Activated CD4-positive, CD25-positive, alpha-beta regulatory T cell (primary cell): ENCODE data around the gene DUSP9.

Source experiments
- DNase-seq, 4 experiments: peaks; one replicate each; lab custom pipeline; 2025; lab: John Stamatoyannopoulos, UW

Gene DUSP9

DNA sequence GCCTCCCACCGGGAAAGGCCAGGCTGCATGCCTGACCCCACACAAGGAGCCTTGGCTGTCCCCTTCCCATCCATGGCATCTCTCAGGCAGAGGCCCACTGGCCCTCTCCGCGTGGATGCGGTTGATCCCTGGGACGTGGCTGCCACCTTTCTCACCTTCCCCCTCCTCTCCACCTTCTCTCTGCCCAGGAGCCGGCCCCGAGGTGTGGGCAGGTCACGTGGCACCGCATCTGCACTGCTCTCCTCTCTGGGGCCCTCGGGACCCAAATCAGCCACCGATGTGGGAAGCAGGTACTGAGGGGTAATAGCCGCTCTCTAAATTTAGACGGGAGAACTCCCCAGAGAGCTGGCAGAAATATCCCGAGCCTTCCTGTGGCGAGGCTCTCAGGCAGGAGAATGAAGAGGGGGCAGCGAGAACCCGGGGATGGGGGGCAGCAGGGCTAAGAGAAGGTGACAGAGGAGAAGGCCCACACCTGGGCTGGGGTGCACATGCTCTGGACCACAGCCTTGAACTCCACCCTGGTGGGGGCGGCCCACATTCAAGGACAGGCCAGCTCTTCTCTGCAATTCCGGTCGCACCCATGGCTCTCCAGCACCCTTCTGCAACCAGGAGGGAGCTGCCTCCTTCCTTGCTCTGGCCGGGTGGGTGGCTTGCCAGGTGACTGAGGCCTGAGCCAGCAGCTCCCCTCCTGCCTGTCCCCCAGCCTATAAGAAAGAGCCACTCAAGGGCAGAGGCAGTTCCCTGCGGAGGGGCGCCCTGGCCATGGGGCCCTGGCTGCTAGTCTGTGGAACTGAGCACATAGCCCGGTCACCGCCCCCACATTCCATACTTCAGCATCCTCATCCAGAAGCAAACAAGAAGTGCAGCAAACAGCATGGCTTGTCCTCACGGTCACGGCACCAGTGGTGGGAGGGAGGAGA lies 9.6 kb upstream of the DUSP9 start:
- no peak for DNase-seq

DNA sequence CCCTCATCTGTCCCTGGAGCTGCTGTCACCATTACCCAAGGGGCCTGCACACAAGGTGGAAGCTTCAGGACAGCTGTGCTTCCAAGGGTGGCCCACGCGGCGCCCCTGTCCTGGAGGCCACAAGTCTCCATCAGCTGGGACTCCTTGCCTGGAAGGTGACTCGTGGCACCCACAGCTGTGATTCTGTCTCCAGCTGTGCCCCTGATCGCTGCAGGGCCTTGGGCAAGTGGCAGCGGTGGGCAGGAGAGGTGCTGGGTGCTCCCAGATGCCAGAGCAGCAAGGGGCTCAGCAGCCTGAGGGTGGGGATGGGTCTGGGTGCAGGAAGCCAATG lies 9.0 kb upstream of the DUSP9 start:
- no peak for DNase-seq

DNA sequence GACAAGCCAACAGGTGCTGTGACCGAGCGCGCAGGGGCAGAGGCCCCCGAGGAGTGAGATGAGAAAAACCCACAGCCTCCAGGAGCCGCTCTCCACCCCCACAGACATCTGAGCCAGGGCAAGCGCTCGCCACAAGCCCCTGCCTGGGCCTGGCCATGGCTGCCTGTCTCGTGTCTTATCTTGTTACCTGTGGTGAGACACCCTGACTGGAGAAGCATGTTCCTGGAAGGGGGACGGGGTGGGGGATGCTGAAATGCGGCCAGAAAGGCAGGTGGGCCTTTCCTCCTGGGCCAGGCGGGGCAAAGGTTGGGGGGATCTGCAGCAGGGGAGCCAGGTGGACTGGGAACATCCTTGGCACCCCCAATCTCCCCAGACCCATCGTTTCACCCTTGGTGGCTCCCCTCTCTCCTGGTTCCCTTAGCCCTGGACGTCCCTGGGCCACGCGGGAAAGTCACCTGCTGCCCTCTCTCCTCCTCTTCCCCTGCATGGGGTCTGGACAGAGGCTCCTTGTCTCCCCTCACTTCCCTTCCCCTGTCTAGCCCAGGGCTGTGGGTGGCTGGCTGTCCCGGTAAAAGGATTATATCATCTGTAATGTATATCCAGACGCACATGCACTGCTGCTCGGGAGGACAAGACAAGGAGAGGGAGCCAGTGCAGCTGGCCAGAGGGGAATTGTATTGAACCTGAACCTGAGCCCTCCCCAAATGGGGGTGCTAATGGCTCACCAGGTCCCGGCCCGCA lies 8.4 kb upstream of the DUSP9 start:
- no peak for DNase-seq

DNA sequence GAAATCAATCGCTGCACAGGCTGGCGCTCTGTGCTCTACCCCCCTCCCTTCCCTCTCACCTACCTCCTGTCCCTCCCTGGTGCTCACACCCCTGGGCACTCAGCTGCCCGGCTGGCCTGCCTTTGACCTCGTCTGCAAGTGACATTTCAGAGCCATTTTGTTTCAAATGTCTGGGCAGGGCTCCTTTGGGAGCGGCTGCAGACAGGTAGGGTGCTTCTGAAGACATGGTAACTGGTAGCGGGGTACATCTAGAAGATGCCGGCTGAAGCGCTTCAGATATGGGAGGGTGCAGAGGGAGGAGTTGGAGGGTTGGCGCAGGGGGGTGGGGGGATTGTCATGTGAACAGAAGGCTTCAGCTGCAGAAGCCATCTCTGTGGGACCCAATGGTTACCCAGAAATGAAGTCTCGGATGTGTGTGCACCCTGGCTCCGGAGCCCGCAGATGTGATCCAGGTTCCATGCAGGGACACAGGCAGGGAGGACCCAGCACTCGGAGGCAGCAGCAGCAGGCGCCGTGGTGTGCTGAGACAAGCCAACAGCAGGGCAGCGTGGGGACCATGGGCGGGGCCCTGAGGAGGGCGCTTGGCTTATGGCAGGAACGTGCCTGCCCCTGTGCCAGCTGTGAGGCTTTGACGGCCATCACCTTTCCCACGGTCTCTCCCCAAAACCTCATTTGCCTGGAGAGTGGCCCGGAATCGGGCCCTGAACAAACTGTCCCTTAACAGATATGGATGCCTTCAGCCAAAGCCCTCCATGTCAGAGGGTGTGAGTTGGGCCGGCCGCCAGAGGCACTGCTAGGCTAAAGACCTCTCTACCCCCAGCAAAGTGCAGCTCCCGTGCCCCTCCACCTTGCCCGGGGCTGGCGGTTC lies 7.6 kb upstream of the DUSP9 start:
- no peak for DNase-seq

DNA sequence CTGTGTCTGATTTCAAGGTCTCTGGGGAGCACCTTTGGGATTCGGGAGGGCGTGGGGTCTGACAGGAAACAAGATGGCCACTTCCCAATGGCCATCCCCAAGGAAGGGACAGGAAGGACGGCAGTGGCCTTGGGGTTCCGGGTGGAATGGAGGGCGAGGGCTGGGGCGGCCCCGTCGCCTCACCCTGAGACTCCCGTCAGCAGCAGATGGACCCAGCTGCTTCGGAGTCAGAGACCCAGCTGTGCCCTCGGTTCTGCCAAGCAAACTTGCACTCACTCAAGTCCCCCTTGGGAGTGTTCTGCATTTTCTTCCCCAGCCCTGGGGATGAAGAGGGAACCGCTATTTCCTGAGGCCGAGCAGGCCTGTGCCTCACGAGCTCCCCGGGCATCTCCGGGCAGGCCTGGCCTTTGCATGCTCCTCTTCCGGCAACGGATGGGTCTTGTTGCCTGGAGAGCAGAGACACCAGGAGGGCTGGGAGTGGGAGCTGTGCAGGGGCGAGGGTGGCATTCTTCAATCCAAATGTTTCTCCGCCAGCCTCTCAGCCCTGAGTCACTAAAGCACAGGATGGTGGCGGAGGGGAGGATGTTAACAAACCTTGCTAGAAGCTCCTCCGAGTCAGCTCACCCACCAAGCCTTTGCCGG lies 6.8 kb upstream of the DUSP9 start:
- no peak for DNase-seq

DNA sequence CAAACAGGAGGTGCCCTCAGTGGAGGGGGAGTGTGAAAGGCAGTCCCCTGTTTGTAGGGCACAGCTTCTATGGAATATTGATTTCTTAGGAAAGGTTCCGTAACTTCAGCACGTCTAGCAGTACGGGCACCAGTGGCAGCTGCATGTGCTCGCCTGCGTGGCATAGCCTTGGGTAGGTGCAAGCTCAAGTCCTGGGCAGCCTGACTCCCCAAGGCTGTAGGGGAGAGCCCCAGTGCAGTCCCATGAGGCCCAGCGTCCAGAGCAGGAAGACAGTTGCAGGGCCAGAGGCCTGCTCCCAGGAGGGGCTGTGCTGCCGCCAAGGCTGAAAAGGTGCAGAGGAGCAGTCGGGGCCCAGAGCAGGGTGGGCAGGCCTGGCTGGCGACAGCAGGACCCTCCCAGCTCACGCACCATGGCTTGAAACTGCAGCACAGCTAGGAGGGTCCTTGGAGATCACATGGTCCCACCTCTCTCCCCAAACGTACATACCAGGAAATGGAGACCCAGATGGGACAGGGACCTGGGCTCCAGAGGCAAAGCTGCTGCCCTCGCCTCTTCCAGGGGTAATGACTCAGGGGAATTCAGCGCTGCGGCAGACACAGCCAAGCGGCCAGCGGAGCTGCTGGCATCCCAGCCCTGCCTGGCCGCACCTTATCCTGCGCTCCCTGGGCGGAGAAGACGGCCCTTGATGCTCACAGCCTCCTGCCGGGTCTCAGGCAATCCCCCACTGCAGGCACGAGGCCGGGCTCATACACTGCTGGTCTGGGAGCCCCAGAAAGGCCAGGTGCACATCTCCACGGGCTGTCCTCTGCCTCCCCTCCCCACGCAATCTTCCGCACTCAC lies 6.0 kb upstream of the DUSP9 start:
- no peak for DNase-seq

DNA sequence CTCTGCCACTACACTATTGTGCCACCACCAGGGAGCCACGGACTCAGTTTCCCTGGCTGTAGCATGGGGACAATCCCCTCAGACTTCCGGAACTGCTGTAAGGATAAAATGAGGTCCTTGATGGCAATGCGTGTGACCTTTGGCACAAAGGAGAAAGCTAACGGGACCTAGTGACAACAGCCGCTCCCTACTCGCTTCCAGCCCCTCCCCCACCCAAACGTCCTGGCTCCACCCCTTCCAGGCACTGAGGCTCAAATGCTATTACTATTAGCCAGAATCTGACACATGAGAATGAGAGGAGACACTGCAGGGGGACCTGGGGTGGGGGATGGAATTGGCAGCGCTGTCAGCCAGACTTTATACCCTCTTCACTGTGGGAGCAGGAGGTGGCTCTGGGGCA lies 5.4 kb upstream of the DUSP9 start:
- no peak for DNase-seq

DNA sequence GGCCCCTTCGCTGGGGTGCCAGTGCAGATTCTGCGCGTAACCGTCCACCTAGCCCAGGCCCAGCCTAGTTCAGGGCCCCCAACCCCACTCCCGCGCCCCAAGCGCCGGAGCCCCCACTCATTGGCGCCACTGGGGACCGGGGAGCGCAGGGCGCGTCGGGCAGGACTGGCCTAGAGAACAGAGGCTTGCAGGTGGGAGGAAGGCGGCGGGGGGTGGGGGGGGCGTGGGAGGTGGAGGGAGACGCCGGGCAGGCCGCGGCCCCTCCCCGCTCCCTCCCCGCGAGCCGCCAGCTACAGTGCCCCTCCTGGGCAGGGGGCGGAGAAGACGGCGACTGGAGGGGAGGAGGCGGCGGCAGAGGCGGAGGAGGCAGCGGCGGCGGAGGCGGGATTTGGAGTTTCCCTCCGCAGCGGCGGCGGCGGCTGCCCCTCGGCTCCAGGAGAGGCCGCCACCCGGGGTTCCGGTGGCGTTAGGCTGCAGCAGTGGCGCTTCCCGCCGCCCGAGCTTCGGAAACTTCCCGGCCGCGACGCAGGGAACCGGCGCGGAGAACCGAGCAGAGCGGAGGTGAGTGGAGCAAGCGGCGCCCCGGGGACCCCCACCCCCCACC lies 4.8 kb upstream of the DUSP9 start:
- no peak for DNase-seq

DNA sequence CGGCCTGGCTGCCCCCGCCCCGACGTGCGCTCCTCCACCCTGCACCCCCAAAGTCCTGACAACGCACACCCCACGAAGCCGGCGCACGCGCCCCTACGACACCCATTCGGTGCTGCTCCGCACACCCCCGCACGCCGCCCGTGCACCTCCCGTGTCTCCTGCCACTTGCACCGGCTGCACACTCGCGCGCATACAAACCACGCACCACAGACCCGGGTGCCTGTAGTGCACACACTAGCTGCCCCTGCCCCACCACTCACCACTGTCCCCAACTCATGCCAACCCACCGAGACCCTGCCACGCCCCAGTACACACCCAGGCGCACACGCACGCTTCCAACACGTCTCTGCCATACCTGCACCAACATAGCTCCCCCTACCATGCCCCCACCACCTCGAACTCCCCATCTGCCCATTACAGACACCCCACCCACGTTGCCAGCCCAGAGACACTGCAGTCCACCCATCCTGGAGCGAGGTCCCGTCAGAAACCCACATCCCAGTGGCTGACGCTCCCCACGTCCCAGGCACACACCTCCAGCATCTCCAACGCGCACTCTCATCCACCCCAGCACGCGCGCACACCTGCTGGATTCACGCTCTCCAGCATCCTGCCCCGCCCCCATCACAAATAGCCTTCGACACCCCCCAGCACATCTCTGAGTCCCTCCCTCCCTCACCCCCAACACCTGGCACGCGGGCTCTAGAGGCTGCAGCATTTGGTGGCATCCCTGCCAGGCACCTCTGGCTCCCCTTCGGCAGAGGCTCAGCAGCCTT lies 4.2 kb upstream of the DUSP9 start:
- no peak for DNase-seq

DNA sequence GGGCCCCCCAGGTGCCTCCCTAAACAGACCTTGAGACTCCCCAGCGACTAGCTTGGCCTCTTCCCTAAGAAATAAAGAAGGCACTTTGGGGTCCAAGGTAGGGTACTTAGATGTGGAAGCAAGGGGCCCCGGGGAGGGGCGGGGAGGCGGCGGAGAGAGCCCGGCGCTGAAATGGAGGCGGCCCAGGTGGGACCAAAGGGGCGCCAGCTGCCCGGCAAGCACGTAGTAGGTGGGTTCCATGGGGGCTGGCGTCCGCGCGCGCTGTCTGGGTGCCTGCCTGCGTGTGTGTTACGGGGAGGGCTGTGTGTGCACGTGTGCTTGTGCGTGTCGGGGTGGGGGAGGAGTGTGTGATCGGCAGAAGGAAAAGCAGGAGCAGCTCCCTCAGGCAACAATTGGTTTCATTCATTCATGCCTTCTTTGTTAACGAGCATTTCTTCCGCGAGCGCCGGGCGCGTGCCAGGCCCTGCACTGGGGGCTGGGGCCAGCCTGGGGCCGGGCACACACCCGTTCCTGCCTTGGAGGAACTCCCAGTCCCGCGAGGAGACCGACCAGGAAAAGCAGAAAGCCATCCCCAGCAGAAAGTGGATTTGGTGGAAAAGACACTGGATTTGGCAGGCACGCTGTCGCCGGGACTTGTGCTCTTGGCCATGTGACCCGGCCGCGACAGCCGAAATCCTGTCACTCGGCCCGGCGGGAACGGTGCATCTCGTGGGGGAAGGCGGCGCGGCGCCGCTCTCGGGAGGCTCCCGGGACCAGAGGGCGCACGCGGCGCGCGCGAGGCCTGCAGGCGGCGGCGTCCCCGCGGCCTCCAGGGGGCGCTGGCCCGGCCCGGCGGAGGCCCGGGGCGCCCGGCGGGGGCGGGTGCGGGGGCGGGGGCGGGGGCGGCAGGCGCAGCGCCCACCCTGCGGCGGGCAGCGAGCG lies 3.3 kb upstream of the DUSP9 start:
- no peak for DNase-seq

DNA sequence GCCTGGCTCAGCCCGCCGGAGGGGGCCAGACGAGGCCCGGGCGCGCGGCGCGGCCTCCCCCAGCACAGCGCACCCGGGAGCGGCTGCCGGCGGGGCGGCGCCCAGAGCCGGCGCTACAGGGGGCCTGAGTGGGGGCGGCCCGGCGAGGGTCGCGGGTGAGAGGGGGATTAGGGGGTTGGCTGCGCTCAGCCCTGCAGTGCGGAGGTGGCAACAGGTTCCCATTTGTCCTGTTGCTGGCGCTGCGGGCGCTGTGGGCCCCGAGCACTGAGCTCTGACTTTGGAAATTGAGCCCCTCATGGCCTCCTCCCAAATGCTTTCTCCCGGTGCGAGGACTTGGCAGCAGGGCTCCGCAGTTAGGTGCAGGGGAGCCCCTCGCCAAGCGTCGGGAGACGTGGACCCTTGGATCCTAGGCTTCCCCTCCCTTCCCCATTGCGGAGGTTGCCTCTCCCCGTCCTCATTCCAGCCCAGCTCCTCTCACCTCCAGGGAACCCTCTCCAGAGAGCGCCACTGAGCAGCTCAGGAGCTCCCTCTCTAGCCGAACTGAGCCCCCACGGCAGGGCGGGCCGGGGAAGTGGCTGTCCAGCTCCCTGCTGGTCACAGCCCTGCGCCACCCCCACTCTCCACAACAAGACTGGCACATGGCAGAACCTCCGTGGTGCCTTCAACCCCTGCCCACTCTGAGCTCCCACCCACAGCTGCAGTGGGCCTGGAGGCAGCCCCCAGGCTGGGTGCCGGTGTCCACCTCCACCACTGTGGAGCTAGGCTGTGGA lies 2.5 kb upstream of the DUSP9 start:
- DNase-seq, result no peak

DNA sequence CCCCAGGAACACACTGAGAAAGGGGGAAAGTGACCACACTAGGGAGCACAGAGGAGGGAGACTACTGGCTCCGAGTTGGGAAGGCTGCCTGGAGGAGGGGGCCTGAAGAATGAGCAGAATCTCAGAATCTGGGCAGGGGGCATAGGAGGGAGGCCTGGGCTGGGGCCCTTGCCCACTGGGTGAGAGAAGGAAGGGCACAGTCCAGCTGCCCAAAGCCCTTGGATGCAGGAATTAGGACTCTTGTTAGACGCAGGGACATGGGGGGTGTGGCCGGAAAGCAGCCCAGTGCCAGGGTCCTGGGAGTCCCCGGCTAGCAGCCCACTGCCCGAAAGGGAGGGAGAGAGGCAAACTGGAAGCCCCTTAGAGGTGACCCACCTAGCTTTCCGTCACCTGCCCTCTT lies 1.9 kb upstream of the DUSP9 start:
- no peak for DNase-seq

DNA sequence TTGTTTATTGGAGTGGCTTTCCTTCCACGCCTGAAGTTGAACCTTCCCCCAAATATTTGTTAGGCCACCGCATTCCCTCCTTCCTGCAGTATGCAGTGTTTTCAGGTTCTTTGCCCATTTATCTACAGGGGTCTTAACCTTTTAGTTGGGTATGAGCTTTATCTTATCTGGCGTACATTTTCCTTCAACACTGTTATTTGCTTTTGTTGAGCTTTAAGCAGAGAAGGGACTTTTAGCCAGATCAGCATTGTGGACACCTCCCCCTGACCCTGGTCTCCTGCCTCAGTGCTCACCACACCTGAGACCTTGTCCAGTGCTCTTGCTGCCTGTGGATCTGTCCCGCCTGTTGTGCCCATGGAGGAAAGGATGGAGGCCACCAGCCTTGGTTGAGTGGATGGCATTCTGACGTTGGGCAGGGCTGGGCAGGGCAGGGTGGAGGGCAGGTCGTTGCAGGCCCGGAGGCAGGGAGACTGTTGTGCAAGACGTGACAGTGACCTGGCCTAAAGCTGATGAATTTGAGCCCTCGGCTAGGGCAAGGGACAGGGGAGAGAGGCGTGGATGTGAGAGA lies 998 bp upstream of the DUSP9 start:
- DNase-seq, result no peak

DNA sequence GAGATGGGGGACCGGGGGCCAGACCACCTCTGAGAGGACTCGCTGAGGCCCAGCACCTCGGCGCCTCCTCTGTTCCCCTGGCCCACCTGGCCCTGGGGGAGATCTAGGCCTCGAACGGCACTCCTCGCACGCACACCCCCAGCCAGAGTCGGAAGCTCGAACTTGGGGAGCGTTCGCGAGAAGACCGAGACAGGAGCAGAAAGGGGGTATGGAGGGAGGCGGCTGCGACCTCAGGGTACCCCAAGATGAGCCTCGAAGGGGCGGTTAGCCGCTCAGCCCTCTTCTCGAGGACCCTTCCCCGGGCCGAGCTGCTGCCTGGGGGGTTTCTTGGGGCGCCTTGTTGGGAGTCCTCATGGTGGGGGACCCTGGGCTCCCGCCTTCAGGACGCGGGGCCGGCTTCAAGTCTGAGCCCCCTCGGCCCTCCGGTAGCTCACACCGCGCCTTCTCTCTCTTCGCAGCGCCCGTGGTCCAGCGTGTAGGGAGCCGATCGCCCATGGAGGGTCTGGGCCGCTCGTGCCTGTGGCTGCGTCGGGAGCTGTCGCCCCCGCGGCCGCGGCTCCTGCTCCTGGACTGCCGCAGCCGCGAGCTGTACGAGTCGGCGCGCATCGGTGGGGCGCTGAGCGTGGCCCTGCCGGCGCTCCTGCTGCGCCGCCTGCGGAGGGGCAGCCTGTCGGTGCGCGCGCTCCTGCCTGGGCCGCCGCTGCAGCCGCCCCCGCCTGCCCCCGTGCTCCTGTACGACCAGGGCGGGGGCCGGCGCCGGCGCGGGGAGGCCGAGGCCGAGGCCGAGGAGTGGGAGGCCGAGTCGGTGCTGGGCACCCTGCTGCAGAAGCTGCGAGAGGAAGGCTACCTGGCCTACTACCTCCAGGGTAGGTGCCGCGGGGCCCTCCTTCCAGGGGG lies 706 bp downstream of the DUSP9 start:
- no peak for DNase-seq

DNA sequence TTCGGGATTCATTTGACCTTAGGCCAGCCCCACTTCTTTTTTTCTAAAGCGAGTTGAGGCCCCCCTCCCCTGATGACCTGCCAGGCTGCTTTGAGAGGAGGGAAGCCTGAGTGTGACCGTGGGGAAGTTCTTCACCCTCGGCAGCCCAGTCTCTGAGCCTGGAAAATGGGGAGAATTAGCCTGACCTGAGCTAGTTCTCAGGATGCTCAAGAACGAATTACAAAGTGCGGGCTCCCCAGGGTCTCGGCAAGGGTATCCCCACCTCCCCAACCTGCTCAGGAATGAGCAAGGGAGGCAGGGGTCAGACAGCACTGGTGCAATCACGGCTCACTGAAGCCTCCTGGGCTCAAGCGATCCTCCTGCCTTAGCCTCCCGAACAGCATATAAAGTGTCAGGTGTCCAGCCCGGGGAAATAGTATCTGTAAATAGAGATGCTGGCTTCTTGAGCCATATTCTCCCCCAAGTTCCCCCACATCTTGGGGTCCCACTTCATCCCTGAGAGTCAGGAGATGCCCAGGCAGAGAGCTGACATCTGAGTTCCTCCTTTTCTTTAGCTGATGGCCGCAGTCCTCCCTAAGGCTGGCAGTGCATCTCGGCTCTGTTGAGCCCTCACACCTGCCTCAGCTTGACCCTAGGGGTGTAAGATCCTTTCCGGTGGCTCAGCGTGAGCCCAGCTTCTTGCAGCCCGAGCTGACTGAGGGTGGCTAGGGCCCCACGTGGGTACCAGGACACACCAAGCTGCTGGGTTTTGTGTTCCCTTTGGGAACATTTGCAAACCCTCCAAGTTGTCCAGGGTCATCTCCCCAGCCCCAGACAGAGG lies 1.6 kb downstream of the DUSP9 start:
- no peak for DNase-seq
